Natural killer cell treated with Interleukin-12 subunit alpha and Interleukin-12 subunit beta and Interleukin-15 and Interleukin-18, amount 100 ng/mL, for 72 hours (primary cell): ENCODE data around the gene SAMD7. TPM values are rescaled to one million over a fixed set of nuclear protein-coding genes. Genes with fewer than 3 reads are reported as not detected.

Experiments used
- ATAC-seq, 2 donors: fragments of 150-1000 bp; cut with Tn5 transposase in 1 of 2; sonication (Bioruptor Pico), chemical (Tn5 transposase) in 1 of 2; 2 replicates each; pipeline ENCODE4 v1.10.0; 2021
- DNase-seq: peaks from one replicate; pipeline ENCODE4 v3.0.0; 2022; ENCODE audit warnings: low spot score
- H3K27ac Mint-ChIP-seq, 2 donors: 1 replicate in 1 of 2; 2 replicates in 1 of 2; pipeline ENCODE4 v1.8.0; 2022; ENCODE audit warnings: mixed read lengths in 2 of 2, mild to moderate bottlenecking in 1 of 2, moderate library complexity in 1 of 2
- H3K27me3 Mint-ChIP-seq, 2 donors: 1 replicate in 1 of 2; 2 replicates in 1 of 2; pipeline ENCODE4 v1.8.0; 2022; ENCODE audit warnings: mixed read lengths in 2 of 2
- H3K36me3 Mint-ChIP-seq: one replicate; pipeline ENCODE4 v1.8.0; 2022; ENCODE audit warnings: mixed read lengths
- H3K4me1 Mint-ChIP-seq, 2 donors: 1 replicate in 1 of 2; 2 replicates in 1 of 2; pipeline ENCODE4 v1.8.0; 2022; ENCODE audit warnings: low read depth in 2 of 2, mixed read lengths in 2 of 2, mild to moderate bottlenecking in 1 of 2
- H3K4me3 Mint-ChIP-seq: one replicate; pipeline ENCODE4 v1.8.0; 2022; ENCODE audit warnings: mixed read lengths
- H3K9me3 Mint-ChIP-seq: 2 replicates; pipeline ENCODE4 v1.8.0; 2022; ENCODE audit warnings: mixed read lengths
- total RNA-seq, 2 donors: library from RNA; stranded (reverse); gene quantifications; one replicate each; pipeline ENCODE4 v1.2.3, GENCODE V29; 2022

SAMD7 gene
- total RNA-seq, 2 donors from 2014 or later: not detected

- peak overlapping the region; percentile 81 to 87 for H3K27ac Mint-ChIP-seq
- H3K36me3 Mint-ChIP-seq: peaks cover 6% of the 10 kb centered on the region
- H3K9me3 Mint-ChIP-seq: no peaks in the 10 kb centered on the region
- ATAC-seq: no peak
- no peak for DNase-seq
- H3K27me3 Mint-ChIP-seq: peaks cover 22 to 31% of the 10 kb centered on the region in 2 donors
- peaks cover 18 to 29% of the 10 kb centered on the region in 2 donors for H3K4me1 Mint-ChIP-seq
- peak overlapping the region; percentile 90 for H3K4me3 Mint-ChIP-seq
These were observed 54.4 kb downstream of the SAMD7 start for GRCh38 chr3:169965562-169966427.

- no peaks in the 10 kb centered on the region for H3K9me3 Mint-ChIP-seq
- H3K27ac Mint-ChIP-seq: peak within 1 kb of the TSS; percentile 81 to 87
- peaks cover 16 to 24% of the 10 kb centered on the region in 2 donors for H3K27me3 Mint-ChIP-seq
- H3K4me1 Mint-ChIP-seq: peaks cover 18 to 29% of the 10 kb centered on the region in 2 donors
- DNase-seq (peak; percentile 93), ATAC-seq (peak; percentile 94 to 96)
- peak within 1 kb of the TSS; percentile 90 for H3K4me3 Mint-ChIP-seq
- H3K36me3 Mint-ChIP-seq: peaks cover 6% of the 10 kb centered on the region
These were observed 55.1 kb downstream of the SAMD7 start, which contains the start of gene SEC62 for GRCh38 chr3:169966428-169966950. TSS of gene SEC62 (plus strand) at chr3:169966807. CDS start at chr3:169966823, 16 bp downstream.

GRCh38 chr3:169966951-169967915, 55.9 kb downstream of the SAMD7 start:
- Mint-ChIP-seq H3K4me1 (peaks cover 23 to 35% of the 10 kb centered on the region in 2 donors), H3K9me3 (no peaks in the 10 kb centered on the region), H3K4me3 (peak overlapping the region; percentile 90), H3K36me3 (peaks cover 6% of the 10 kb centered on the region), H3K27ac (peak overlapping the region; percentile 81 to 87), H3K27me3 (peaks cover 13 to 18% of the 10 kb centered on the region in 2 donors)
- ATAC-seq (peak; percentile 86 to 87), DNase-seq (no peak)

- Mint-ChIP-seq H3K27me3 (peaks cover 8 to 10% of the 10 kb centered on the region in 2 donors), H3K9me3 (no peaks in the 10 kb centered on the region), H3K27ac (peak overlapping the region; percentile 81 to 87), H3K4me3 (peak overlapping the region; percentile 90), H3K4me1 (peaks cover 24 to 42% of the 10 kb centered on the region in 2 donors), H3K36me3 (peaks cover 6% of the 10 kb centered on the region)
- DNase-seq (no peak), ATAC-seq (no peak)
These were observed 57.0 kb downstream of the SAMD7 start for GRCh38 chr3:169968224-169968885.

DNA sequence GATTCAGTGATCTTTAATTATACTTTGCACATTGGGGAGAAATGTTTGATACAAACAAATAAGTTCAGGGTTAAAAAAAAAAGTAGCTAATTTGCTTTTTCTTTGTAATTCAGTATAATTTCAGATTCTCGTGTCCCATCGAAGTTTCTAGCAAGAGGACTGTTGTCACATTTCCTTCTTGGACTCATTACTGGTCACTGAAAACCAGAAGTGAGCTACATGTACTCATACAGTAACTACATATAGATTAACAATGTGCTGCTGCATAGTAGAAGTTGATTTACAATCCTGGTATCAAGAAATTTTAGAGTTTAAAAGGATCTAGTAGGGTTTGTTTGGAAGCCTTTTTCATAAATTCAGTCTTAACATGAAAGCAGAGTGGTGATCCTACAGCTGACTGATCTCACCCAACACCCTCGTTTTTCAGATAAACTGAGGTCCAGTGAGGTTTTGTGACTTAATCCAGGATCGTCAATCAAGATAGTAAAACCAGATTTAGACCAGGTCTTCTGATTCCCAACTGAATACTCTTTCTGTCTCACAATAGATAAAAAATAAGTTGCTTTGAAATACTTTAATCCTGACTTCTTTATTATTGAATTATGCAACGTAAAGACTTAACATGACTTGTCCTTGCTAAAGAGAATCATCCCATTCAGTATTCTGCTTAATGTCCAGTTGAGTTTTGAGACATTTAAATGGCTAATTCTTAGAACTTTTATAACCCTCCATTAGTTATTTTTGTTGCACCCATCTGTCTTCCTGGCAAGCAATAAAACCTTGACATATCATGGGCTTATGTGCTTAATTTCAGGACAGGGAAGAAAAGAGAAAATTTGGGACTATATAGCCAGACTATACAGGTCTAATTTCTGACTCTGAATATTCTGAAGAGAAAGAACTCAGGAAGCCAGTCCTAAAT, 58.1 kb downstream of the SAMD7 start:
- Mint-ChIP-seq H3K36me3 (peaks cover 3% of the 10 kb centered on the region), H3K9me3 (no peaks in the 10 kb centered on the region), H3K27me3 (peaks cover 2 to 4% of the 10 kb centered on the region in 2 donors), H3K4me1 (peaks cover 28 to 42% of the 10 kb centered on the region in 2 donors), H3K27ac (peak overlapping the region; percentile 81 to 87), H3K4me3 (peak overlapping the region; percentile 90)
- DNase-seq (no peak), ATAC-seq (no peak)

DNA sequence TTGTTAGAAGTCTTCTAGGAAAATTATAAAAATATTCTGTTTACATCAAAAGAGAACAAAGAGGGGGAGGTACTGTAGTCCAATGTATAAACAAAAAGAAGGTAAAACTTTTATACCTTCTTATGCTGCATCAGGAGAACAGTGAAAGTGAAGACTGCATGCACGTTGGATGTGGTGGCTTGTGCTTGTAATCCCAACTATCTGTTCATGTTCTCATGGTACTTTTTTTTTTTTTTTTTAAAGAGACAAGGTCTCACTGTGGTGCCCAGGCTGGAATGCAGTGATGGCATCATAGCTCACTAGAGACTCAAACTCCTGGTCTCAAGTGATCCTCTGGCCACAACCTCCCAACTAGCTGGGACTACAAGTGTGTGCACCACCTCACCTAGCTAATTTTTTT, 59.5 kb downstream of the SAMD7 start:
- H3K4me3 Mint-ChIP-seq: no peak overlapping the region
- peaks cover 29 to 41% of the 10 kb centered on the region in 2 donors for H3K4me1 Mint-ChIP-seq
- no peak overlapping the region for H3K27ac Mint-ChIP-seq
- no peaks in the 10 kb centered on the region for H3K36me3 Mint-ChIP-seq
- no peak for DNase-seq
- H3K27me3 Mint-ChIP-seq: no peaks in the 10 kb centered on the region
- H3K9me3 Mint-ChIP-seq: no peaks in the 10 kb centered on the region
- ATAC-seq: no peak

GRCh38 chr3:169971522-169971921, 60.1 kb downstream of the SAMD7 start:
- ATAC-seq: no peak
- no peaks in the 10 kb centered on the region for H3K27me3 Mint-ChIP-seq
- H3K36me3 Mint-ChIP-seq: no peaks in the 10 kb centered on the region
- H3K9me3 Mint-ChIP-seq: no peaks in the 10 kb centered on the region
- DNase-seq: no peak
- H3K27ac Mint-ChIP-seq: no peak overlapping the region
- H3K4me1 Mint-ChIP-seq: peaks cover 23 to 35% of the 10 kb centered on the region in 2 donors
- no peak overlapping the region for H3K4me3 Mint-ChIP-seq

DNA sequence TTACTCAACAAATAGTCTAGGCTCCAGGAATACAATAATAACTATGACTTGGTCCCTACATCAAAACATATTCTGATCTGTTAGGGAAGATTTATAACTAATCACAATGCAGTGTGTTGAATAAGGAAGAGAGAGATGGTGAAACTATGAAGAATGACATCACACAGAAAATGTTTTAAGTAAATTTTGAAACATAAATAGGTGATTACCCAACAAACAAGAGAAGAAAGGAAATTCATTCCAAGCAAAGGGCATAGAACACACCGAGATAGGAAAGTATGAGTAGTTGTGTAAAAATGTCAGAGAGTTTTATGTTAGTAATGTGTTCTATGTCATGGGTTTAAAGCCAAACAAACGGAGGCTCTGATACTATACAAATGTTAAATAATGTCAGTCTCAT, 68.7 kb downstream of the SAMD7 start:
- Mint-ChIP-seq H3K27ac (peak overlapping the region in 1 of 2 donors; percentile 17), H3K36me3 (peaks cover 30% of the 10 kb centered on the region)

GRCh38 chr3:169984292-169984691, 72.9 kb downstream of the SAMD7 start:
- DNase-seq (no peak), ATAC-seq (no peak)
- no peak overlapping the region for H3K4me3 Mint-ChIP-seq
- H3K36me3 Mint-ChIP-seq: peaks cover 30% of the 10 kb centered on the region
- no peak overlapping the region for H3K27ac Mint-ChIP-seq
- peaks cover 3 to 4% of the 10 kb centered on the region in 2 donors for H3K4me1 Mint-ChIP-seq
- no peaks in the 10 kb centered on the region for H3K9me3 Mint-ChIP-seq
- no peaks in the 10 kb centered on the region for H3K27me3 Mint-ChIP-seq

More for the DNA sequence above, 68.7 kb downstream of the SAMD7 start:
- Mint-ChIP-seq H3K27me3 (no peaks in the 10 kb centered on the region), H3K9me3 (no peaks in the 10 kb centered on the region), H3K4me1 (peaks cover 4% of the 10 kb centered on the region in 2 donors), H3K4me3 (no peak overlapping the region)
- no peak for DNase-seq
- ATAC-seq: no peak

Other genes starting within 250 kb of the SAMD7 start
- not detected for gene MECOM, start 247.9 kb upstream of the SAMD7 start, total RNA-seq
- gene TERC, start 146.5 kb upstream of the SAMD7 start, total RNA-seq: 10 to 100 TPM in 1 of 2 donors, not detected in 1; 18.6 TPM
- gene ACTRT3, start 142.0 kb upstream of the SAMD7 start, total RNA-seq: 1 to 10 TPM; 1.5 to 2.0 TPM
- gene MYNN, start 138.2 kb upstream of the SAMD7 start, total RNA-seq: 10 to 100 TPM; 14.0 to 14.5 TPM
- gene LRRIQ4, start 98.7 kb upstream of the SAMD7 start, total RNA-seq: not detected
- gene LRRC34, start 98.7 kb upstream of the SAMD7 start, total RNA-seq: under 1 TPM; 0.38 to 0.50 TPM
- gene LRRC31, start 41.6 kb upstream of the SAMD7 start, total RNA-seq: not detected
- 10 to 100 TPM; 51.2 to 68.9 TPM for gene SEC62, start 55.2 kb downstream of the SAMD7 start, total RNA-seq
- 10 to 100 TPM; 12.1 to 12.4 TPM for gene GPR160, start 126.4 kb downstream of the SAMD7 start, total RNA-seq